Measurements from ENCODE around the gene TIFAB.

Gene TIFAB

DNA sequence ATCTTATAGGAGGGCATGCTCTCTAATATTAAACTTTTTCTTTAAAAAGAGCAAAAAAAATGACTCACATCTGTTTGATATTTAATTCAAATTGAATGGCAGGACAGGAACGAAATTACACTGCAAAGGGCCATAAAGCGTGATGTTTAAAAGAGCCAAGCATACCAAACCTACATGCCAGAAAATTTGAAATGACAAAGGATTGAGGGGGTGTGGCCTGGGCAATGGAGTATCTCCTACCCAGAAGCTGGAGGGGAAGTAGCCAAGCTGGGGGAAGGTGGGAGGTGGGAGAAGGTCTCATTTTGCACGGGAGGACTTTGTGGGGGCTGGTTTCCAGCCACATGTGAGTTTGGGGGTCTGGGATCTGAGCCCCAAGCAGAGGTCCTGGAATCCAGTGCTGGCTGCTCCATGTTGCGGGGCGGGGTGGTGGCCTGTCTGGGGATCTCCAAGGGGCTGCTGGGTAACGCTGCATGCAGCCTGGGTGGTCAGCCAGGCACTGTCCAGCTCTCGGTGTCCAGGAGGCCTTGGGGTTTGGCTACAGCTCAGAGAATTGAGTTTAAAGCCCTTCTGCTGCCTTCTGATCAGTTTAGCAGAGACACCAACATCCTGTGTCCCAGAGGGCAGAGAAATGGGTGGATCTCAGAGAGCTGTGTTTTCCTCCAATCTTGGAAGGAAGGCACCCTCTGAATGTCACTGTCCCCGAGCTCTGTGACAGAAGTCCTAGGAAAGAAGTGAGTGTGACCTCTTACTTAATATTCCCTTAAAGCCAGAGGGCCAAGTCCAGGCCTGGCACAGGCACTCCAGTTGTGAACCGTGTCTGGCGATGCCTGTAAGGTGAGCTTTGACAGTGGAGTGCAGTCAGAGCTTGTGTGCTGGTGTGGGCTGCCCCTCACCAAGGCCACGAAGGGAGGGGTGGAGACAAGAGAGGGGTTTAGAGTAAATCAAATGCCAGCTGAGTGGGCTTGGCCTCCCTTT, 12.6 kb downstream of the TIFAB start (continued):
- TF ChIP-seq, protein P1, sequence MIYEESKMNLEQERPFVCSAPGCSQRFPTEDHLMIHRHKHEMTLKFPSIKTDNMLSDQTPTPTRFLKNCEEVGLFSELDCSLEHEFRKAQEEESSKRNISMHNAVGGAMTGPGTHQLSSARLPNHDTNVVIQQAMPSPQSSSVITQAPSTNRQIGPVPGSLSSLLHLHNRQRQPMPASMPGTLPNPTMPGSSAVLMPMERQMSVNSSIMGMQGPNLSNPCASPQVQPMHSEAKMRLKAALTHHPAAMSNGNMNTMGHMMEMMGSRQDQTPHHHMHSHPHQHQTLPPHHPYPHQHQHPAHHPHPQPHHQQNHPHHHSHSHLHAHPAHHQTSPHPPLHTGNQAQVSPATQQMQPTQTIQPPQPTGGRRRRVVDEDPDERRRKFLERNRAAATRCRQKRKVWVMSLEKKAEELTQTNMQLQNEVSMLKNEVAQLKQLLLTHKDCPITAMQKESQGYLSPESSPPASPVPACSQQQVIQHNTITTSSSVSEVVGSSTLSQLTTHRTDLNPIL (CRISPR knock-in tag; IDR thresholded peaks at IDR 0.05; ENCODE audit: low read depth): no peak
- TF ChIP-seq, protein P2, sequence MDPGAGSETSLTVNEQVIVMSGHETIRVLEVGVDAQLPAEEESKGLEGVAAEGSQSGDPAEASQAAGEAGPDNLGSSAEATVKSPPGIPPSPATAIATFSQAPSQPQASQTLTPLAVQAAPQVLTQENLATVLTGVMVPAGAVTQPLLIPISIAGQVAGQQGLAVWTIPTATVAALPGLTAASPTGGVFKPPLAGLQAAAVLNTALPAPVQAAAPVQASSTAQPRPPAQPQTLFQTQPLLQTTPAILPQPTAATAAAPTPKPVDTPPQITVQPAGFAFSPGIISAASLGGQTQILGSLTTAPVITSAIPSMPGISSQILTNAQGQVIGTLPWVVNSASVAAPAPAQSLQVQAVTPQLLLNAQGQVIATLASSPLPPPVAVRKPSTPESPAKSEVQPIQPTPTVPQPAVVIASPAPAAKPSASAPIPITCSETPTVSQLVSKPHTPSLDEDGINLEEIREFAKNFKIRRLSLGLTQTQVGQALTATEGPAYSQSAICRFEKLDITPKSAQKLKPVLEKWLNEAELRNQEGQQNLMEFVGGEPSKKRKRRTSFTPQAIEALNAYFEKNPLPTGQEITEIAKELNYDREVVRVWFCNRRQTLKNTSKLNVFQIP (CRISPR knock-in tag; IDR thresholded peaks at IDR 0.05; ENCODE audit: borderline replicate concordance, low read depth): no peak

DNA sequence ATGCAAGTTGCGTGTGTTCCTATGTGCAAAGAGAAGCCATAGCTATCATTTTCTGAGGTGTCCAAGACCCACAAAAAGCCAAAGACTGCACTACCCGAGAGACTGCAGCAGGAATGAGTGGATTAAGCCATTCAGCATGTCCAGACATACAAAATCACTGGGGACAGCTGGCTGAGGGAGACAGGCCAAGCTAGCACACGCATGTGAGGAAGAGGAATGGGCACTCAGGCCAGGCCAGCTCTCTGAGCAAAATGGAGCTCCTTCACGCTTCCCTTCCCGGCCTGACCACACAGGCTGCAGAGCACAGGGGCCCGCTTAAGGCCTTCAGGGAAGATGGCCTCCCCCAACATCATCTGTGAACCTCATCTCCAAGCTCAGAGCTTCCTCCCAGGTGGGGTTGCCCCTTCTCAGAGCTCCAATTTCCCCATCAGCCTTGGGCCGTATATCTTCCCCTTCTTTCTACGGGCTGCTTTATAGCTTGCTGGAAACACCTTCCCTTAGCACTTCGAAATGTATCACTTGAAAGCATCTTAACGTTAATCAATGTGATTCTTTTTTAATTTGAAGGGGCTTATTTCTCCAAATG, 13.4 kb downstream of the TIFAB start:
- ATAC-seq: no peak
- TF ChIP-seq ZFP30 (CRISPR knock-in tag; IDR thresholded peaks at IDR 0.05): no peak
- TF ChIP-seq, protein P1 (CRISPR knock-in tag; IDR thresholded peaks at IDR 0.05; ENCODE audit: low read depth): no peak
- TF ChIP-seq, protein P3, sequence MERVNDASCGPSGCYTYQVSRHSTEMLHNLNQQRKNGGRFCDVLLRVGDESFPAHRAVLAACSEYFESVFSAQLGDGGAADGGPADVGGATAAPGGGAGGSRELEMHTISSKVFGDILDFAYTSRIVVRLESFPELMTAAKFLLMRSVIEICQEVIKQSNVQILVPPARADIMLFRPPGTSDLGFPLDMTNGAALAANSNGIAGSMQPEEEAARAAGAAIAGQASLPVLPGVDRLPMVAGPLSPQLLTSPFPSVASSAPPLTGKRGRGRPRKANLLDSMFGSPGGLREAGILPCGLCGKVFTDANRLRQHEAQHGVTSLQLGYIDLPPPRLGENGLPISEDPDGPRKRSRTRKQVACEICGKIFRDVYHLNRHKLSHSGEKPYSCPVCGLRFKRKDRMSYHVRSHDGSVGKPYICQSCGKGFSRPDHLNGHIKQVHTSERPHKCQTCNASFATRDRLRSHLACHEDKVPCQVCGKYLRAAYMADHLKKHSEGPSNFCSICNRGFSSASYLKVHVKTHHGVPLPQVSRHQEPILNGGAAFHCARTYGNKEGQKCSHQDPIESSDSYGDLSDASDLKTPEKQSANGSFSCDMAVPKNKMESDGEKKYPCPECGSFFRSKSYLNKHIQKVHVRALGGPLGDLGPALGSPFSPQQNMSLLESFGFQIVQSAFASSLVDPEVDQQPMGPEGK (CRISPR knock-in tag; IDR thresholded peaks at IDR 0.05; ENCODE audit: borderline replicate concordance): no peak
- TF ChIP-seq RARB (CRISPR knock-in tag; IDR thresholded peaks at IDR 0.05): no peak
- no peak for TF ChIP-seq ZNF70 (CRISPR knock-in tag; IDR thresholded peaks at IDR 0.05)
- no peak for TF ChIP-seq ZFP3 (CRISPR knock-in tag; IDR thresholded peaks at IDR 0.05)
- no peak for TF ChIP-seq SNAI2 (CRISPR knock-in tag; IDR thresholded peaks at IDR 0.05)
- TF ChIP-seq BACH2 (CRISPR knock-in tag; IDR thresholded peaks at IDR 0.05; ENCODE audit: borderline replicate concordance): no peak
- TF ChIP-seq TCF4 (CRISPR knock-in tag; IDR thresholded peaks at IDR 0.05; ENCODE audit: borderline replicate concordance): no peak
- TF ChIP-seq, protein P4, sequence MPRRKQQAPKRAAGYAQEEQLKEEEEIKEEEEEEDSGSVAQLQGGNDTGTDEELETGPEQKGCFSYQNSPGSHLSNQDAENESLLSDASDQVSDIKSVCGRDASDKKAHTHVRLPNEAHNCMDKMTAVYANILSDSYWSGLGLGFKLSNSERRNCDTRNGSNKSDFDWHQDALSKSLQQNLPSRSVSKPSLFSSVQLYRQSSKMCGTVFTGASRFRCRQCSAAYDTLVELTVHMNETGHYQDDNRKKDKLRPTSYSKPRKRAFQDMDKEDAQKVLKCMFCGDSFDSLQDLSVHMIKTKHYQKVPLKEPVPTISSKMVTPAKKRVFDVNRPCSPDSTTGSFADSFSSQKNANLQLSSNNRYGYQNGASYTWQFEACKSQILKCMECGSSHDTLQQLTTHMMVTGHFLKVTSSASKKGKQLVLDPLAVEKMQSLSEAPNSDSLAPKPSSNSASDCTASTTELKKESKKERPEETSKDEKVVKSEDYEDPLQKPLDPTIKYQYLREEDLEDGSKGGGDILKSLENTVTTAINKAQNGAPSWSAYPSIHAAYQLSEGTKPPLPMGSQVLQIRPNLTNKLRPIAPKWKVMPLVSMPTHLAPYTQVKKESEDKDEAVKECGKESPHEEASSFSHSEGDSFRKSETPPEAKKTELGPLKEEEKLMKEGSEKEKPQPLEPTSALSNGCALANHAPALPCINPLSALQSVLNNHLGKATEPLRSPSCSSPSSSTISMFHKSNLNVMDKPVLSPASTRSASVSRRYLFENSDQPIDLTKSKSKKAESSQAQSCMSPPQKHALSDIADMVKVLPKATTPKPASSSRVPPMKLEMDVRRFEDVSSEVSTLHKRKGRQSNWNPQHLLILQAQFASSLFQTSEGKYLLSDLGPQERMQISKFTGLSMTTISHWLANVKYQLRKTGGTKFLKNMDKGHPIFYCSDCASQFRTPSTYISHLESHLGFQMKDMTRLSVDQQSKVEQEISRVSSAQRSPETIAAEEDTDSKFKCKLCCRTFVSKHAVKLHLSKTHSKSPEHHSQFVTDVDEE (CRISPR knock-in tag; IDR thresholded peaks at IDR 0.05): no peak
- no peak for TF ChIP-seq TOX (CRISPR knock-in tag; IDR thresholded peaks at IDR 0.05; ENCODE audit: borderline replicate concordance)
- no peak for TF ChIP-seq ZNF8 (CRISPR knock-in tag; IDR thresholded peaks at IDR 0.05)
- TF ChIP-seq CSDC2 (CRISPR knock-in tag; IDR thresholded peaks at IDR 0.05): no peak
- TF ChIP-seq ARNTL (CRISPR knock-in tag; IDR thresholded peaks at IDR 0.05; ENCODE audit: borderline replicate concordance, low read depth): no peak
- TF ChIP-seq ESRRG (CRISPR knock-in tag; IDR thresholded peaks at IDR 0.05): no peak
- TF ChIP-seq ISL1 (CRISPR knock-in tag; IDR thresholded peaks at IDR 0.05): no peak
- no peak for TF ChIP-seq ZC3H10 (CRISPR knock-in tag; IDR thresholded peaks at IDR 0.05)
- TF ChIP-seq, protein P5, sequence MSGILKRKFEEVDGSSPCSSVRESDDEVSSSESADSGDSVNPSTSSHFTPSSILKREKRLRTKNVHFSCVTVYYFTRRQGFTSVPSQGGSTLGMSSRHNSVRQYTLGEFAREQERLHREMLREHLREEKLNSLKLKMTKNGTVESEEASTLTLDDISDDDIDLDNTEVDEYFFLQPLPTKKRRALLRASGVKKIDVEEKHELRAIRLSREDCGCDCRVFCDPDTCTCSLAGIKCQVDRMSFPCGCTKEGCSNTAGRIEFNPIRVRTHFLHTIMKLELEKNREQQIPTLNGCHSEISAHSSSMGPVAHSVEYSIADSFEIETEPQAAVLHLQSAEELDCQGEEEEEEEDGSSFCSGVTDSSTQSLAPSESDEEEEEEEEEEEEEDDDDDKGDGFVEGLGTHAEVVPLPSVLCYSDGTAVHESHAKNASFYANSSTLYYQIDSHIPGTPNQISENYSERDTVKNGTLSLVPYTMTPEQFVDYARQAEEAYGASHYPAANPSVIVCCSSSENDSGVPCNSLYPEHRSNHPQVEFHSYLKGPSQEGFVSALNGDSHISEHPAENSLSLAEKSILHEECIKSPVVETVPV (CRISPR knock-in tag; IDR thresholded peaks at IDR 0.05): no peak
- no peak for TF ChIP-seq ZNF565 (CRISPR knock-in tag; conservative IDR thresholded peaks at IDR 0.05; ENCODE audit: low read depth)
- no peak for TF ChIP-seq GLIS3 (CRISPR knock-in tag; IDR thresholded peaks at IDR 0.05)
